SK-N-SH (cell line): Measurements from ENCODE around the gene SLCO3A1. TPM values are rescaled to one million over a fixed set of nuclear protein-coding genes. Genes with fewer than 3 reads are reported as not detected.

Experiments
- CTCF ChIA-PET: fragments of 300-600, 350-600 bp; formaldehyde crosslinking; extraction: SDS; loops from one replicate; lab custom pipeline; 2021; lab: Yijun Ruan, JAX
- POLR2A ChIA-PET: fragments of 350-600 bp; sonication (Branson Sonifier 250); formaldehyde crosslinking; extraction: SDS; loops from one replicate; lab custom pipeline; 2020; ENCODE audit warnings: antibody characterized with exemption, inconsistent platforms; lab: Yijun Ruan, JAX
- DNase-seq: peaks from one replicate; pipeline ENCODE4 v3.0.0; 2012
- H2AFZ ChIP-seq: fragments of 200-600 bp; sonication (generic); 2 replicates; pipeline ENCODE4 v1.8.1; 2016; ENCODE audit warnings: antibody characterized with exemption, mild to moderate bottlenecking, low read depth
- H3F3A ChIP-seq: fragments of 200-600 bp; sonication (generic); replicated peaks from 2 replicates; pipeline ENCODE3; 2016; ENCODE audit warnings: antibody characterized with exemption, mild to moderate bottlenecking; ENCODE audit not compliant: insufficient read depth
- H3K27ac ChIP-seq, 2 experiments: fragments of 200-500 bp in 1 of 2; fragments of 200-600 bp in 1 of 2; sonication (Bioruptor generic) in 1 of 2; sonication (generic), shearing (Covaris generic) in 1 of 2; 2 replicates each; pipeline versions ENCODE4 v1.5.1 to v1.6.1; 2014 to 2016; ENCODE audit warnings: low read depth in 2 of 2, inconsistent platforms in 1 of 2, low read length in 1 of 2, mild to moderate bottlenecking in 1 of 2, mixed read lengths in 1 of 2
- H3K27me3 ChIP-seq: fragments of 200-600 bp; sonication (generic), shearing (Covaris generic); 2 replicates; pipeline ENCODE4 v1.6.1; 2016; ENCODE audit warnings: mixed run types; ENCODE audit not compliant: insufficient read depth
- H3K36me3 ChIP-seq, 2 experiments: fragments of 200-500 bp in 1 of 2; fragments of 200-600 bp in 1 of 2; sonication (Bioruptor generic) in 1 of 2; sonication (generic) in 1 of 2; replicated peaks in 1 of 2; 2 replicates each; pipeline versions ENCODE3 to v1.5.1; 2014 to 2016; ENCODE audit warnings: low read length in 1 of 2, mild to moderate bottlenecking in 1 of 2; ENCODE audit not compliant: insufficient read depth in 2 of 2, control insufficient read depth in 1 of 2
- H3K4me1 ChIP-seq, 2 experiments: fragments of 200-500 bp in 1 of 2; fragments of 200-600 bp in 1 of 2; sonication (Bioruptor generic) in 1 of 2; sonication (generic), shearing (Covaris generic) in 1 of 2; 2 replicates each; pipeline versions ENCODE4 v1.5.1 to v1.6.1; 2014 to 2016; ENCODE audit warnings: low read depth in 1 of 2, low read length in 1 of 2, mixed run types in 1 of 2; ENCODE audit not compliant: insufficient read depth in 2 of 2, control insufficient read depth in 1 of 2
- H3K4me2 ChIP-seq: fragments of 200-600 bp; sonication (generic), shearing (Covaris generic); 2 replicates; pipeline ENCODE4 v1.6.1; 2017; ENCODE audit warnings: mixed run types
- H3K4me3 ChIP-seq, 2 experiments: fragments of 200-500 bp in 1 of 2; fragments of 200-600 bp in 1 of 2; sonication (Bioruptor generic) in 1 of 2; sonication (generic), shearing (Covaris generic) in 1 of 2; 2 replicates each; pipeline versions ENCODE4 v1.5.1 to v1.8.1; 2014 to 2016; ENCODE audit warnings: low read depth in 2 of 2, inconsistent platforms in 1 of 2, low read length in 1 of 2, mild to moderate bottlenecking in 1 of 2, mixed read lengths in 1 of 2, moderate library complexity in 1 of 2
- H3K79me2 ChIP-seq: fragments of 200-600 bp; sonication (generic); 2 replicates; pipeline ENCODE4 v1.8.1; 2017; ENCODE audit warnings: mild to moderate bottlenecking; ENCODE audit not compliant: insufficient read depth
- H3K9ac ChIP-seq: fragments of 200-600 bp; sonication (generic); 2 replicates; pipeline ENCODE4 v1.6.1; 2017; ENCODE audit warnings: mixed run types
- H3K9me2 ChIP-seq: fragments of 200-600 bp; sonication (generic); 2 replicates; pipeline ENCODE4 v1.6.1; 2017; ENCODE audit warnings: mixed run types
- H3K9me3 ChIP-seq: fragments of 200-600 bp; sonication (generic); 2 replicates; pipeline ENCODE4 v1.6.1; 2017; ENCODE audit warnings: mixed run types, mild to moderate bottlenecking, moderate library complexity
- H4K20me1 ChIP-seq: fragments of 200-600 bp; sonication (generic); 2 replicates; pipeline ENCODE4 v1.6.1; 2017; ENCODE audit warnings: mild to moderate bottlenecking, mixed run types; ENCODE audit not compliant: insufficient read depth
- CHD2 ChIP-seq: fragments of 150-350 bp; IDR thresholded peaks from 2 replicates; pipeline ENCODE4 v1.6.1; 2018; ENCODE audit warnings: low read length; ENCODE audit not compliant: partially characterized antibody
- ELF1 ChIP-seq: IDR thresholded peaks from 2 replicates; pipeline ENCODE4 v1.4.0; 2012
- EP300 ChIP-seq, 2 experiments: IDR thresholded peaks; 2 replicates each; pipeline versions ENCODE4 v1.4.0 to v1.6.1; 2012; ENCODE audit warnings: borderline replicate concordance in 1 of 2, low read depth in 1 of 2, low read length in 1 of 2
- FOXM1 ChIP-seq: IDR thresholded peaks from 2 replicates; pipeline ENCODE4 v1.4.0; 2012; ENCODE audit warnings: low read depth, mild to moderate bottlenecking
- GABPA ChIP-seq: IDR thresholded peaks from 2 replicates; pipeline ENCODE4 v1.4.0; 2012; ENCODE audit warnings: low read depth, mild to moderate bottlenecking
- GATA2 ChIP-seq: sonication (generic); formaldehyde crosslinking; IDR thresholded peaks from 2 replicates; pipeline ENCODE4 v1.5.0; 2020; ENCODE audit warnings: mild to moderate bottlenecking, missing genetic modification reagents
- IRF3 ChIP-seq: fragments of 150-350 bp; IDR thresholded peaks from 2 replicates; pipeline ENCODE4 v1.6.1; 2016; ENCODE audit warnings: mild to moderate bottlenecking, low read depth, low read length
- JUND ChIP-seq: IDR thresholded peaks from 2 replicates; pipeline ENCODE4 v1.4.0; 2012
- RAD21 ChIP-seq: IDR thresholded peaks from 2 replicates; pipeline ENCODE4 v1.6.1; 2012; ENCODE audit warnings: mild to moderate bottlenecking, low read length
- RCOR1 ChIP-seq: fragments of 150-350 bp; IDR thresholded peaks from 2 replicates; pipeline ENCODE4 v1.6.1; 2017; ENCODE audit warnings: antibody characterized with exemption, low read length
- RFX5 ChIP-seq: IDR thresholded peaks from 2 replicates; pipeline ENCODE4 v1.6.1; 2012; ENCODE audit warnings: mild to moderate bottlenecking, improper control_type of control experiment, low read length
- RXRA ChIP-seq: IDR thresholded peaks from 2 replicates; pipeline ENCODE4 v1.4.0; 2012; ENCODE audit warnings: low read depth, mild to moderate bottlenecking, borderline replicate concordance
- SIN3A ChIP-seq: IDR thresholded peaks from 2 replicates; pipeline ENCODE4 v1.6.1; 2012; ENCODE audit warnings: low read depth, mild to moderate bottlenecking, low read length, moderate library complexity, borderline replicate concordance
- TEAD4 ChIP-seq: IDR thresholded peaks from 2 replicates; pipeline ENCODE4 v1.4.0; 2012; ENCODE audit warnings: mild to moderate bottlenecking, borderline replicate concordance; ENCODE audit not compliant: insufficient read depth
- USF2 ChIP-seq: fragments of 150-350 bp; IDR thresholded peaks from 2 replicates; pipeline ENCODE4 v1.6.1; 2017; ENCODE audit warnings: antibody characterized with exemption, low read length, low read depth, borderline replicate concordance
- WGBS: methylation state at CpG from one replicate; pipeline ENCODE4 v1.1.6; 2017; ENCODE audit warnings: low lambda C conversion rate; 5-methylcytosine and 5-hydroxymethylcytosine counted together
- polyA plus RNA-seq, 3 experiments: library from polyadenylated mRNA; depleted of rRNA; stranded (reverse); fragments of >200 nt; gene quantifications; 2 replicates each; pipeline ENCODE4 v1.2.3, GENCODE V29; 2012
- TF ChIP-seq, protein P1 (sequence below): fragments of 200-600 bp; sonication (generic); IDR thresholded peaks from 2 replicates; pipeline ENCODE4 v1.6.1; 2017; ENCODE audit warnings: antibody characterized with exemption, mild to moderate bottlenecking, moderate library complexity
- TF ChIP-seq, protein P2 (sequence below): IDR thresholded peaks from 2 replicates; pipeline ENCODE4 v1.6.1; 2012; ENCODE audit warnings: mild to moderate bottlenecking, low read depth, low read length, moderate library complexity

Gene SLCO3A1
- polyA plus RNA-seq, 1 of the 3 experiments (the other 2 are of a cell fraction) = 19.7 TPM

- H3K9me2 ChIP-seq = no peaks in the 10 kb centered on the region
- no peaks in the 10 kb centered on the region for H3K9me3 ChIP-seq
- DNase-seq = no peak
- no peaks in the 10 kb centered on the region for H3K27me3 ChIP-seq
- WGBS = 96% methylated on average over 4 of the region's 4 CpGs
- no peak overlapping the region for H3K4me2 ChIP-seq
- TF ChIP-seq ELF1 (no peak), USF2 (no peak), RXRA (no peak), RFX5 (no peak), FOXM1 (no peak), RAD21 (no peak), GATA2 (CRISPR knock-in tag) (no peak)
- TF ChIP-seq, protein P1, sequence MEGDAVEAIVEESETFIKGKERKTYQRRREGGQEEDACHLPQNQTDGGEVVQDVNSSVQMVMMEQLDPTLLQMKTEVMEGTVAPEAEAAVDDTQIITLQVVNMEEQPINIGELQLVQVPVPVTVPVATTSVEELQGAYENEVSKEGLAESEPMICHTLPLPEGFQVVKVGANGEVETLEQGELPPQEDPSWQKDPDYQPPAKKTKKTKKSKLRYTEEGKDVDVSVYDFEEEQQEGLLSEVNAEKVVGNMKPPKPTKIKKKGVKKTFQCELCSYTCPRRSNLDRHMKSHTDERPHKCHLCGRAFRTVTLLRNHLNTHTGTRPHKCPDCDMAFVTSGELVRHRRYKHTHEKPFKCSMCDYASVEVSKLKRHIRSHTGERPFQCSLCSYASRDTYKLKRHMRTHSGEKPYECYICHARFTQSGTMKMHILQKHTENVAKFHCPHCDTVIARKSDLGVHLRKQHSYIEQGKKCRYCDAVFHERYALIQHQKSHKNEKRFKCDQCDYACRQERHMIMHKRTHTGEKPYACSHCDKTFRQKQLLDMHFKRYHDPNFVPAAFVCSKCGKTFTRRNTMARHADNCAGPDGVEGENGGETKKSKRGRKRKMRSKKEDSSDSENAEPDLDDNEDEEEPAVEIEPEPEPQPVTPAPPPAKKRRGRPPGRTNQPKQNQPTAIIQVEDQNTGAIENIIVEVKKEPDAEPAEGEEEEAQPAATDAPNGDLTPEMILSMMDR = no peak
- H2AFZ ChIP-seq = no peak overlapping the region
- no peaks in the 10 kb centered on the region for H3K36me3 ChIP-seq
- no peak overlapping the region for H3K9ac ChIP-seq
- H4K20me1 ChIP-seq = 0 out of 2 replicates have a peak, but pooled peaks cover 3% of the 10 kb centered on the region
- no peak overlapping the region for H3K4me3 ChIP-seq
- ChIA-PET CTCF (interaction anchor here (2.0 kb wide), 1 partner anchor 11 kb away, joined by 4 read pairs; no protein-coding TSS in a partner anchor), POLR2A (no interaction called here)
- H3F3A ChIP-seq = no peaks in the 10 kb centered on the region
- peaks cover 5% of the 10 kb centered on the region for H3K79me2 ChIP-seq
- H3K27ac ChIP-seq = no peak overlapping the region
- no peaks in the 10 kb centered on the region for H3K4me1 ChIP-seq
These were observed 136.3 kb downstream of the SLCO3A1 start for GRCh38 chr15:91989821-91990220.

DNA sequence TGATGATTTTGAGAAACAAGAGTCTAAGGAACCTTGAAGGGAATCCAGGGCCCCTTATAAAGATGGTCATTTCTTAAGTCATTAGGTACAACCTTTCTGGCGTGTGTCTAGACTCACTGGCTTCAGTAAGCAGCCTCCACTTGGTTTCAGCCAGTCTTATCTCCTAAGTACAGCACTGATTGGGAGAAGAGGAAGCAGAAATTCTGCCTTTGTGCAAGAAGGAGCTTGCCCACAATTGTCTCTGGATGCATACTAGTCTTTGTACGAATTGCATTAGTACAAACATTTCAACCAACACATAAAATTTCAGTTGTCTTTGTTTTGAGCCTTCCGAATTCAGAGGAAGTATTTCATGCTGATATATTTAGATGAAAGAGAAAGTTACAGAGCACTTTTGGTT, 139.4 kb downstream of the SLCO3A1 start:
- WGBS = 86% methylated on average over 3 of the region's 3 CpGs
- Histone ChIP-seq H3K4me2 (no peak overlapping the region), H3K27ac (no peak overlapping the region), H3K36me3 (no peaks in the 10 kb centered on the region), H3K9me3 (no peaks in the 10 kb centered on the region), H3K9me2 (no peaks in the 10 kb centered on the region), H2AFZ (no peak overlapping the region), H3K4me1 (no peaks in the 10 kb centered on the region), H4K20me1 (0 out of 2 replicates have a peak, but pooled peaks cover 1% of the 10 kb centered on the region), H3K27me3 (no peaks in the 10 kb centered on the region), H3K79me2 (no peaks in the 10 kb centered on the region), H3K9ac (no peak overlapping the region), H3K4me3 (no peak overlapping the region), H3F3A (no peaks in the 10 kb centered on the region)
- ChIA-PET CTCF (interaction anchor here (1.3 to 2.8 kb wide), 2 partner anchors 12 to 20 kb away, joined by 3 to 6 read pairs; no protein-coding TSS in a partner anchor), POLR2A (no interaction called here)
- no peak for DNase-seq
- TF ChIP-seq IRF3 = no peak
- TF ChIP-seq CHD2 = no peak
- TF ChIP-seq GABPA = no peak
- TF ChIP-seq, protein P2, sequence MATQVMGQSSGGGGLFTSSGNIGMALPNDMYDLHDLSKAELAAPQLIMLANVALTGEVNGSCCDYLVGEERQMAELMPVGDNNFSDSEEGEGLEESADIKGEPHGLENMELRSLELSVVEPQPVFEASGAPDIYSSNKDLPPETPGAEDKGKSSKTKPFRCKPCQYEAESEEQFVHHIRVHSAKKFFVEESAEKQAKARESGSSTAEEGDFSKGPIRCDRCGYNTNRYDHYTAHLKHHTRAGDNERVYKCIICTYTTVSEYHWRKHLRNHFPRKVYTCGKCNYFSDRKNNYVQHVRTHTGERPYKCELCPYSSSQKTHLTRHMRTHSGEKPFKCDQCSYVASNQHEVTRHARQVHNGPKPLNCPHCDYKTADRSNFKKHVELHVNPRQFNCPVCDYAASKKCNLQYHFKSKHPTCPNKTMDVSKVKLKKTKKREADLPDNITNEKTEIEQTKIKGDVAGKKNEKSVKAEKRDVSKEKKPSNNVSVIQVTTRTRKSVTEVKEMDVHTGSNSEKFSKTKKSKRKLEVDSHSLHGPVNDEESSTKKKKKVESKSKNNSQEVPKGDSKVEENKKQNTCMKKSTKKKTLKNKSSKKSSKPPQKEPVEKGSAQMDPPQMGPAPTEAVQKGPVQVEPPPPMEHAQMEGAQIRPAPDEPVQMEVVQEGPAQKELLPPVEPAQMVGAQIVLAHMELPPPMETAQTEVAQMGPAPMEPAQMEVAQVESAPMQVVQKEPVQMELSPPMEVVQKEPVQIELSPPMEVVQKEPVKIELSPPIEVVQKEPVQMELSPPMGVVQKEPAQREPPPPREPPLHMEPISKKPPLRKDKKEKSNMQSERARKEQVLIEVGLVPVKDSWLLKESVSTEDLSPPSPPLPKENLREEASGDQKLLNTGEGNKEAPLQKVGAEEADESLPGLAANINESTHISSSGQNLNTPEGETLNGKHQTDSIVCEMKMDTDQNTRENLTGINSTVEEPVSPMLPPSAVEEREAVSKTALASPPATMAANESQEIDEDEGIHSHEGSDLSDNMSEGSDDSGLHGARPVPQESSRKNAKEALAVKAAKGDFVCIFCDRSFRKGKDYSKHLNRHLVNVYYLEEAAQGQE = no peak
- TF ChIP-seq RCOR1 = no peak
- no peak for TF ChIP-seq GATA2 (CRISPR knock-in tag)
- no peak for TF ChIP-seq TEAD4
- no peak for TF ChIP-seq EP300 (IDR thresholded peaks at IDR 0.05; ENCODE audit: borderline replicate concordance in 1 of 2, low read depth in 1 of 2, low read length in 1 of 2)
- TF ChIP-seq USF2 = no peak
- TF ChIP-seq SIN3A = no peak
- no peak for TF ChIP-seq JUND
- TF ChIP-seq, protein P1 = no peak
